ENCODE data around the gene CCDC141.

GRCh38 chr2:179081954-179082353 lies 32.0 kb upstream of the CCDC141 start:
- TF ChIP-seq ZC3H10 (CRISPR knock-in tag; IDR thresholded peaks at IDR 0.05), result no peak
- no peak for TF ChIP-seq PPARA (CRISPR knock-in tag; IDR thresholded peaks at IDR 0.05; ENCODE audit: borderline replicate concordance)
- no peak for TF ChIP-seq TOX (CRISPR knock-in tag; IDR thresholded peaks at IDR 0.05; ENCODE audit: borderline replicate concordance)
- TF ChIP-seq GLIS3 (CRISPR knock-in tag; IDR thresholded peaks at IDR 0.05), result no peak
- TF ChIP-seq BACH2 (CRISPR knock-in tag; IDR thresholded peaks at IDR 0.05; ENCODE audit: borderline replicate concordance), result no peak
- no peak for TF ChIP-seq ZNF70 (CRISPR knock-in tag; IDR thresholded peaks at IDR 0.05)
- TF ChIP-seq OSR1 (CRISPR knock-in tag; IDR thresholded peaks at IDR 0.05), result no peak
- no peak for TF ChIP-seq ZFP30 (CRISPR knock-in tag; IDR thresholded peaks at IDR 0.05)
- TF ChIP-seq CSDC2 (CRISPR knock-in tag; IDR thresholded peaks at IDR 0.05), result no peak
- TF ChIP-seq ARNTL (CRISPR knock-in tag; IDR thresholded peaks at IDR 0.05; ENCODE audit: borderline replicate concordance, low read depth), result no peak
- TF ChIP-seq, protein P1, sequence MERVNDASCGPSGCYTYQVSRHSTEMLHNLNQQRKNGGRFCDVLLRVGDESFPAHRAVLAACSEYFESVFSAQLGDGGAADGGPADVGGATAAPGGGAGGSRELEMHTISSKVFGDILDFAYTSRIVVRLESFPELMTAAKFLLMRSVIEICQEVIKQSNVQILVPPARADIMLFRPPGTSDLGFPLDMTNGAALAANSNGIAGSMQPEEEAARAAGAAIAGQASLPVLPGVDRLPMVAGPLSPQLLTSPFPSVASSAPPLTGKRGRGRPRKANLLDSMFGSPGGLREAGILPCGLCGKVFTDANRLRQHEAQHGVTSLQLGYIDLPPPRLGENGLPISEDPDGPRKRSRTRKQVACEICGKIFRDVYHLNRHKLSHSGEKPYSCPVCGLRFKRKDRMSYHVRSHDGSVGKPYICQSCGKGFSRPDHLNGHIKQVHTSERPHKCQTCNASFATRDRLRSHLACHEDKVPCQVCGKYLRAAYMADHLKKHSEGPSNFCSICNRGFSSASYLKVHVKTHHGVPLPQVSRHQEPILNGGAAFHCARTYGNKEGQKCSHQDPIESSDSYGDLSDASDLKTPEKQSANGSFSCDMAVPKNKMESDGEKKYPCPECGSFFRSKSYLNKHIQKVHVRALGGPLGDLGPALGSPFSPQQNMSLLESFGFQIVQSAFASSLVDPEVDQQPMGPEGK (CRISPR knock-in tag; IDR thresholded peaks at IDR 0.05; ENCODE audit: borderline replicate concordance), result no peak
- TF ChIP-seq RARB (CRISPR knock-in tag; IDR thresholded peaks at IDR 0.05), result no peak
- no peak for TF ChIP-seq ZFP3 (CRISPR knock-in tag; IDR thresholded peaks at IDR 0.05)
